HG03103 (cell line): ENCODE data around the gene CCDC93.

Experiments
- ATAC-seq: cut with Tn5 transposase; IDR thresholded peaks from one replicate; pipeline ENCODE4 v1.9.1; 2021; ENCODE audit warnings: low read depth; ENCODE audit not compliant: unreplicated experiment

CCDC93 gene

DNA sequence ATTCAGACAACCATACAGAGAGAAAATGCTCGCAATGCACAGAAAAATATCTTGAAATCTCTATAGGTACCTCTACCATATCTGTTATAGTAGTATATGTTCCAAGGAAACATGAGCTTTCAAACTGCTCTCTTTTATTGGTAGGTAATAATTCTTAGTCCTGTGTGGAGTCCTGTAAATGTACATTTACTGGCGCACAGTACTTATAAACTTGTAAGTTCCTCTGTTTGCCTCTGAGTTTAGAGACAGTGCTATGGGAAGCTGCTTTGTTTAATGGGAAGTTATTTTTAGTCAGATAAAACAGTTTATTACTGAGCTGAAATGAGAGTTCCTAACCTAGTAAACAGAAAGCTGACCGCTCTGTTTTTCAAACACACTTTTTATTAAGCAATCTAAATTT is 52.7 kb downstream of the CCDC93 start:
- no peak for ATAC-seq

DNA sequence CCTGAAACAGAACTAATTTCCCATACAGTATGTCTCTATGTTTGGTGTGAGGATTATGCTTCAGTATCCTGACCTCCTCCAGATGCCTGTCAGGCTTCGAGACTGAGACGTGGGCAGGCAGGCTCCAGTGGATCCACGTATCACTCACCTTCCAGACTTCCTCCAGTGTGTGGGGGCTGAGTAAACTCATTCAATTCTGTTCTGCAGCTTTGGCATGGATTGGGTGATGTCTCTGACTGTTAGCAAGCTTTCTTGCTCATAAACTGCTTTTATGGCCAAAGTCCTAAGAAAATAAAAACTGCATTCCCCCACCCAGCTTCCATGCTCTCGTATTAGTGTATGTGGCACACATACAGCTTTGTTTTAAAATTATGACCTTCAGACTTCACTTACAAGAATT is 53.6 kb downstream of the CCDC93 start:
- ATAC-seq: no peak

DNA sequence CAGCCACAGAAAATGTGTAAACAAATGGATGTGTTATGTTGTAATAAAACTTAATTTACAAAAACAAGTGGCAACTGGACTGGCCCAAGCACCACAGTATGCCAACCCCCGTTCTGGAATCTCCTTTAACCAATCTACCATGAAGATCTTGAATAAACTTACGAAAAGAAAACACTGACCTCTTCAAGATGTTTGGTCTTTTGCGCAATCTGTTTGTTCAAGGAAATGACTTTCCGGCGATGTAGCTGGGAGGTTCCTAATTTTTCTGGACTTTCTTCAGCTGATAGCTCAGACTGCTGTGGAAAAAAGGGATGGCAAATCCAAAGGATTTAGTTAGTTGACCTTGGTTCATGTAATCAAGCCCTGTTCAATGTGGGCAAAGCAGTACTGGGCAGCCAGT is 55.7 kb downstream of the CCDC93 start:
- ATAC-seq: no peak

DNA sequence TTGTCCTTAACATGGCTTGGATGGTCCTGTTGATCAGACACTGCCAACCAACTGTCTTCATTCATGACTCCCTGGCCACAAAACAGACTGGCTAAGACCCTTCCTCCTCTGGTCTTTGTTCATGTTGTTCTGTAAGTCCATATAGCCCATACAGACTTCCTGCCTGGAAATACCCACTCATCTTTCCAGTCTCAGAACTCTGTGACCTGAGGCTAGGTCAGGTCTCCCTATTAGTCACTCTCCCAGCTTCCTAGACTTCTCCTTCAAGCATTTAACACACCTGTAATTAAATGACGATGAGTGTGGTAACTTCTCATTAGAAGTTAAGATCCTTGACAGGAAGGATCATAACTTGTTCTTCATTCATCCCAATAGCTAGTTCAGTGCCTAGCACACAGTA is 56.3 kb downstream of the CCDC93 start:
- ATAC-seq: no peak

DNA sequence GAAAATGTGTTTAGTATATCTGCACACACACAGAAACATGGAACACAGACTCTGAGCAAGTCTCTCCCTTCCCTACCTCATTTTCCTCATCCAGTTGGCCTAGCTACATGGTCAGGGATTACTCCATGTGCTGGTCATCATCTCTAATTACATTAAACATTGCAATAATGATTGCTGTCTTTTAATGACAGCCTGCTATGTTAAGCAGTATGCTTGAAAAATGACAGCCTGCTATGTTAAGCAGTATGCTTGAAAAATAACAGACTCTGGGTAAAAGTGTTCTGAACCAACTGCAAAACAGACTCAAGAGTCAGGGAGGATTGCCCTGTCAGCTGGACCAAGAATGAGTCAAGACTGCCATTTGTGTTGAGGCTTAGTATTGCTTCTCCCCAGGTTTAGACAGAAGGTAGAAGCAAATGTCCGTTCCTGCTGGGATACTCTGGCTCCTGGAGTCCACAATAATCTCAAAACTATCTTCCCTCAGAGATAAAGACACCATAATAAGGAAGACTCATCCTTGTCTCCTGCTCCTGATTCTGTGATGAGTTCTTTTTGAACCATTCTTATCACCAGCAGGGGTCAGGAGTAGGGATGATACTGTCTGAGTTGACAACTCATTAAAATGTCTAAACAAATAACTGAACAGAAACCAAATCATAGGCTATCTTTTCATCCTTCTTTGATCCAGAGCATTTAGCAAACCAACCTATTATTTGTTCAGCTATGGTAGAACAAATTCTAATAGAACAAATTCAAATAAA is 57.7 kb downstream of the CCDC93 start:
- ATAC-seq: no peak

DNA sequence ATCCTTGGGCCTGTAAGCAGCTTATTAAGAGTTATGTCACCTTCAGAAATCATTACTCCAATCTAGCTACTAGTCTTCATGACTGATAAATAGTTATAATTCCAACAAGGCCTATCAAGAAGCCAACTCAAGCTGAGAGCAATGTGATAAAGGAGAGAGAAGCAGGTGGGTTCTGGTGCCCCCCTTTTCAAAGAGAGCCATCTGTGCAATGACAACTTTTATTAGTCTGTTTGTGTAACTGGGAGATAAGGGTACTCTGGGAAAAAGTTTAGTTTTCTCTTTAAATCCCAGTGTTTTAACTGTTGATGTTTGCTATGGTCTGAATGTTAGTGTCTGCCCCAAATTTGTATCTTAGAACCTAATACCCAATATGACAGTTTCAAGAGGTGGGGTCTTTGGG is 60.6 kb downstream of the CCDC93 start:
- no peak for ATAC-seq

DNA sequence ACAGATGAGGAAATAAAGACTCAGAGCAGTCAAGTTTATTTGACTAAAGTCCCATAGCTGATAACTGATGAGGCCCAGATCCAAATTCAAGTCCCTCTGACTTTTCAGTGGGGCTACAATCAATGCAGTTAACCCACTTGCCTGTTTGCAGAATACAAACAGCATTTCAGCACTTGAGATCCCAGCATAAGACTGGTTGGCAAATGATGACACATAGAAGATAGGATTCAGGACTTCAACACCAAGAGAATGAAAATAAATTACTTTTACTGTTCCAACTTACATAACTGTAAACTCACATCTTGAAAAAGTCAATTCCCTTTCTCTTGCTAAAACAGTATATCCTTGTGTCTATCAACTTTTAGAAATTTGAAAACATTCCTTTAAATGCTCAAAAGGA is 61.2 kb downstream of the CCDC93 start:
- ATAC-seq: no peak

DNA sequence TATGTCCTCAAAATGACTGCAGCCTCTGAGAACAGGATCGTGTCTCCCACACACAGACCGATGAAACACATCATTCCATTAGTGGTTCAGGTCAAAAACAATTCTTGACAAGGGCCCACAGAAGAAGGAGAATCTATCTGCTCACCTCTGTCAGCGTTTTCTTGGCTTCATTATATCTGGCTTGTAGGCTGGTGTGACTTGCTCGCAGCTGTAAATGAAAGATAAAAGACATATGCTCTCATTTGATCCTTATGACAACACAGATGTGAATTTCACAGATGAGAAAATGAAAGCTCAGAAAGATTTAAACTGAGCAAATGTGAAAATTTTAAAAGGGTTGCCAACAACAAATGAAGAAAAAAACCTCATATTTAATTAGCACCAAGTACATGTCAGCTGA is 61.6 kb downstream of the CCDC93 start:
- no peak for ATAC-seq

DNA sequence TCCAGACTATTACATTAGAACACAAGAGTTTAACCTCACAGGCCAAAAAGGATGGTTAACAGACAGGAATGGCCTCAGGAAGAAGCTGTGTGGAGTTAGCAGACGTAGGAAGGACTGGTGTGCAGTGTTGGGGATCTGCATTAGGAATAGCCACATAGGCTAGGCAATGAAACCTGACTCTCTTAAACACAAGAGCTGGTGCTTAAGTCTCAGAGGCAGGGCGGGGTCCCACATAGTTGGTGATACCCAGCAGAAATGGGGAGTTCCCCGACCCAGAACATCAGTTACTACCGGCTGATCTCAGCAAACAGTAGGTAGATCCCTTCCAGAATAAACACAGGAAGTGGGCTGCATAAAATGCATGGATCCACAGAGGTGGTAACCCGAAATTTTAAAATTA is 64.1 kb downstream of the CCDC93 start:
- ATAC-seq: no peak

DNA sequence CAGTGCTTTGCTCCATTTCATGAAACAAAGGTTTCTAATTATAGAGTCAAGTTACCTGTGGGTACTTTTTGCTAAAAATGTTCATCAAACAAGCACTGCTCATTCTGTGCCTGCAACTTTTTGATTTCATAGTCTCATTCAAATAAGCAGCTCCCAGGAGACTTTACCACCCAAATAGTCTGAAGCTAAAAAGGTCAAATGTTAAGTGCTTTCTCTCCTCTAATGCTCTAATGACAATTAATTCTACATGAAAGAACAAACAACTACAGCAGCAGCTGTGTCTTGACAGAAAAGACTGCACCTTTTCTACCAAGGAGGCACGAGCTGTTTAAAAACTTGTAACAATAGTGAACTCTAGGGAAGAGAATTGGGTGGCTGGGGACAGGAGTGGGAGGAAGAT is 65.3 kb downstream of the CCDC93 start:
- ATAC-seq: no peak

DNA sequence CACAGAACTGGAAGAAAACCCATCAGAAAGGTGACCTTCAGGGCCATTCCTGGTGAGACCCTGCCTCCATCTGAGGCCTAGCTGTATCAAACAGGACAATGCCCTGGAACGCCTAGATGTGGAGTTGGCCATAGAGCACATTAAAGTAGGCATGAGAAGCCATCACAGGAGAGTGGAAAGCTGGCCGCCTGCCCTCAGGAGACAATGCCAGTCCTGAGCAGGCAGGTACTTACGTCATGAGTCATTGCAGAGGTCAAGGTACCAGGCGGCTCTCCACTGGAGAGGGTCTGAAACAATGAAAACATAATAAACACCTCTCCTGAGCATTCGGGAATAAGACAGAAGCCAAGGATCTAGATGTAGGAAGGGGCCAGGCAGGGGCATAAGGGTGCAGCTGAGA is 68.6 kb downstream of the CCDC93 start:
- ATAC-seq: no peak

DNA sequence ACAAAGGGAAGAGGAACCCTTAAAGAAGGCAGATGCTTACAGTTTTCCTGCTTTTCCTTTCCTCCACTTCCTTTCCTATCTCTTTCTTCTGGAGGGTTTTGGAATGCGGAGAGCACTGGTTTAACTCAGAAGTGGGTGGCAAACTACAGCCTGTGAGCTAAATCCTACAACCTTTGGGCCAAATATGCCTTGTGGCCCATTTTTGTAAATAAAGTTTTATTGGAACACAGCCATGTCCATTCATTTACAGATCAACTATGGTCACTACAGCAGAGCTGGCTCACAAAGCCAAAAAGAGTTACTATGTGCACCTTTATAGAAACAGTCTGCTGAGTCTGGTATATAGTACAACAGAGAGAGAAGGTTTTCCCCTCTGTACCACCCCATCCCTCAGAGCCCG is 69.1 kb downstream of the CCDC93 start:
- no peak for ATAC-seq

DNA sequence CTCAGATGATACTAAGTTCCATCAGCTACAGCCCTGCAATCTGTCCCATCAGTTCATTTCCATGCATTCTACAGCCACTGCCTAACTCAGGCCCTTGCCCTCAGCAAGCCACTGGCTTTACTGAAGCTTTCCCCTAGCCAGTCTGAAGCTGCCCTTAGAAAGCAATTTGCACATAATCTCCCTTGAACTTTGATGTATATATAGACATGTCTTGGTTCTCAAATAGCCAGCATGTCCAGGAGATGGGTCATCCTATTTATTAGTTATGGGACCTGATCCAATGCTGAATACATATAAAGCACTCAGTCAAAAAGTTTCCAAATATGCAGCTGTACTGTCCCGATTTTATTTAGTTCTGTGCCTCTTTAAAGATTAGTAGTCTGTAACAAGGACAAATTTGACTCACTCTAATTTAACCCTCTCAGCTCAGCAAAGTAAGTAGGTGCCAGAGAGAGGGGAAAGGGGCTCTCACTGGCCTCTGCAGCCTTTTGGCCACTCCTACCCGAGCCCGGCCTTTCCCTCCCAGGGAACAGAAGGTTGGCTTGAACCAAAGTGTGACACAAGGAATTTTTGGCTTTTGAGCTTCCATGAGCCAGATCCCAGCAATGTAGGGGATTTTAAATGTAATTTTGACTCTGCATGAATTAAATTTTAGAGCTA is 70.7 kb downstream of the CCDC93 start:
- ATAC-seq: no peak

DNA sequence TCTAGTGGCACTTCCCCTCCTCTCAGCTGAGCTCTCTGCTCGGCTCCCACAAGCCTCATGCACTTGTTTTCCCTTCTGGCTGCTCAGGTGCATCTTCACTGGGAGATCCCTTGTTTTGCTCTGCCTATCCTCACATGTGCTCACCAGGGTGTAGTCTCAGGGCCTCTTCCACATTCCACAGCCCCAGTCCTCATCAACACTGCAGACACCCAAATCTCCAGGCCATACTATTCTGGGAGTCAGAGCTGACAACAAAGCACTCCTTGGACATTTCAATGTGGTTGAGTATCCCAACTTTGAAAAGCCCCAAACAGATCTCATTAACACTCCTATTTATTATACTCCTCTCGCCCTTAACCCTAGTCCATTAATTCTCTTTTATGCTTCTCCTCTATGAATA is 71.3 kb downstream of the CCDC93 start:
- no peak for ATAC-seq

DNA sequence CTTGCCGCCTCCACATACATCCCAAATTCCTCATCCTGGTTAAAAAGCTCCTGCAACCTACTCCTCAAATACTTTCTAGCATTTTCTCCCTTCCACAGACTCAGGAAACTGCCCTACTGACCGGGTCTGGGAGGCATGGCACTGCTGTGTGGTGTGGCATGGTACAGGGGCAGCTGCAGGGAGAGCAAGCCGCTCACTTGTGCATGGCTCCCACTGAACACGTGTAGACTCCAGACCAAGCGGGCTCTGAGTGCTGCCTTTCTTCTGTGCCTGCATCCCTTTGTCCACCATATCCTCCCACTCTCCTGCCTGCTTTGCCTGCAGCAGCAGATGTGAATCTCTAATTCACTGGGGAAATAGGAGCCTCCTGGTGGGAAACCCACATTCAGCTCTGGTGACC is 72.2 kb downstream of the CCDC93 start:
- ATAC-seq: no peak

DNA sequence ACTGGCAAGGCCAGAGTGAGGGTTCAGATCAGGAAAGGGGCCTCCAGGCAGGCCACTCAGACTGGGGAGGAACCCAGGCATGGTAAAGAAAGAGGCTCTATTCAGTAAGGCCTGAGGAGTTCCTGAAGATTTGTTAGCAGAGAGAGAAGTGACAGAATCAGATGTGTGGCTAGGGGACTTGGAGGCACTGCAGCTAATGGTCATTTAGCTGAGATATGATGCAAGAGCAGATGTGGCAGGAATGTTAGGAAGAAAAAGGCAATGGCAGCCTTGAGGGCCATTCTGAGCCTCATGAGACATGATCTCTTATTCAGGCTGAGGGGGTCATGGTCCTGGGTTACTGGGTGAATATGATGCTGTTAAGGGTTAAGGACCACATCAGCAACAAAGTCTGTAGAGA is 73.4 kb downstream of the CCDC93 start:
- no peak for ATAC-seq

DNA sequence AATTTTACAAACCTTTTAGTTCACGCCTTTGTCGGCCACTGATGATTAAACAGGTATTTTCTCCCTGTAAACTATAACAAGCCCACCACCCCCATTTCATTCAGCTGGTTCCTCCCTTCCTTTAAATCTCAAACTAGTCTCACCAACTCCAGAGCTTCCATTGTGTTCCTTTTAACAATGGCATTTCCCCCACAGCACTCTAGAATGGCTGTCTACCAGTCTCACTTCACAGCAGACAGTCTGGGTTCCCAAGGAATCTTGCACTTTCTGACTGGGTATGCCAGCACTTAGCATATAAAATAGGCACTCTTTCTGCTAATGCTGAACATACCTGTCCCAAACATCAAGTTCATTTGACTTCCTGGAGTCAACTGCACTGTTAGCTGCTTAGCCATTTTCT is 75.3 kb downstream of the CCDC93 start:
- no peak for ATAC-seq

DNA sequence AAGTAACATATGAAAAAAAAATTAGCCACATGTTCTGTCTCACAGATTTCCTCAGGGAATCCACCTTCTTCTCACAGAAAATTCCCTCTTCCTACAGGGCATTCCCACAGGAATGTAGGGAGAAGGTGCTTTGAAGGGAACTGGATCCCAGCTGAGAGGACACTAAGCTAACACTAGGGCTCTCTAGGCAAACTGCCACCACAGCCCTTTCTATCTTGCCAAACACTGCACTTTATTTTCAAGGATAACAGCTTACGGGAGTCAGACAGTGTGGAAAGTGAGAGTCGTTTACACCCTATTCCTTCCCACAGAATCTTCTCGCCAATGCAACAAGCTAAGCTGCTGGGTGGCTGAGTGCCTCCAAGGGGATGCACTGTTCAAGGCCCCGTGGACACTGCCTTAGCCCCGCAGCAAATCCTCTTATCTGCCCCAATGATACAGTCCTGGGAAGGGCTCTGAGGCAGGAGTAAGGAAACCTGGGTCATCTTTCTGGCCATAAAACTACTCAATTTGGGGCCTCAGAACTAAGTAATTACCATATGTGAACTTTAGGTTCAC is 76.9 kb downstream of the CCDC93 start:
- no peak for ATAC-seq

DNA sequence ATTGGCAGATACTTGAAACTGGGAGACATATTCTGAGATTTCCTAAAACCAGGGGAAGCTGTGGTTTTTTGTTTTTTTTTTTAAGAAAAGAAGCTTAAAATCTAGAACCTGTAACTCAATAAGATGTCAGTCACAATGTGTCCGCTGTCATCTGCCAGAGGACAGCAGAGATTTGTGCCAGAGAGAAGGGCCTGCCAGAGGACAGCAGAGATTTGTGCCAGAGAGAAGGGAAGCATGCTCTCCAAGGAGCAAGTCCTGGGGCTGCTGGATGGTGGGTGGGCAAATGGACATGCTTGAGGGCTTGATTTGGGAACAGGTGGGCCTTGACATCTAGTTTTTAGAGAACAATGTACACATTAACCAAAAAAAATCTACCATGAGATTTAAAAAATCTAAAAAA is 77.9 kb downstream of the CCDC93 start:
- ATAC-seq: no peak

DNA sequence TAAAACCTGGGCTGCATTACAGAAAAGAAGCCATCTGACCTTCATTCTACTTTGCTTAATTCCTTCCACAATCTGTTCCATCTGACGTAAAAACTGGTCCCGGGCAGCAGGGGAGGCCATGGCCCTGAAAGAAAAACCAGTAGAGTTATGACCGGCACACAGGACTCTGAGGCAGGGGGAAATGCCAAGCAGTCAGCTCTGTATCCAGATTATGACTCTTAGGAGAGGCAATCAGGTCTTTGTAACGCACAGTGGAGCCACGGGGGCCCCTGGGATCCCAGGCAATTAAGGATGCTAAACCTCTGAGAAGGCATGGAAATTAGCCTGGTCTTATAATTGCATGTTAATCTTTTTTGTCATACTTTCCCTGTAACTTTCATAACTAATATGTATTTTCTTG is 78.4 kb downstream of the CCDC93 start:
- no peak for ATAC-seq

DNA sequence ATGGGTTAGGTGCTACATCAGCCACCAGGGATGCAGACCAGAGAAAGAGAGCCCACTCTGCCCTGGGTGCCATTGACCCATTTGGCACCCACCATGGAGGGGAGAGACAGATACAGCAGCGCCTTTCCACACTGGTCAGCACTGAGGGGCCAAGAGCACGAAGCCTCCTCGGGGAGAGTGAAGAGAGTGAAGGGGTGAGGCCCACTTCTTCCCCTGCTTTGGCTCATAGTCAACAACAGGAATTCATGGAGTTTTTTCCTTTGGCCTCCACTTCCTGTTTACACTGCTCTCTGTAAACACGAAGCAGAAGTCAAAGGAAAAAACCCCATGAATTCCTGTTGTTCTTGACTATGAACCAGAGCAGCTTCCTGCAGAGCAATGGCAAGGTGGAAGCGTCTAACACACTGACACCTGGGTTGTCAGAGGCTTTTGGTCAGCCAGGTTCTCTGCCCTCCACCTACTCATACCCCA is 80.0 kb downstream of the CCDC93 start:
- ATAC-seq: no peak

DNA sequence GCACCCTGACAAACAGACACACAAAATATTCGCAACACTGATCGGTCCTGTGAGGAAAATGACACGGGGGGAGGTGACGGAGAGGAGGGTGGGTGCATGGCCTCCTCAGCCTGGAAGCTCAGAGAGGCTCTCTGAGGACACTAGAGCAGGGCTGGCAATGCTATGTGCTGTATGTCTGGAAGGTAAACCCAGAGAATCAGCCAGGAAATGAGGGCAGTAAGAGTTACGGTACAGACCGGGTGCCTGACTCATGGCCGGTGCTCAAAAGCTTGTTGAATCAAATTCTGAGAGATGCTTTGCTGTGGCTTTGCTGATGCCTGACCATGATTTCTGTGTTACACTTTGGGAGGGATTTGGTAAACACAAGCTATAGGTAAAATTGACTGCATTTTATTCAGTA is 81.9 kb downstream of the CCDC93 start:
- ATAC-seq: no peak
